SH-SY5Y (cell line): ENCODE data around the gene RNF25.

ENCODE experiments used
- GATA2 ChIP-seq: IDR thresholded peaks from 2 replicates; pipeline ENCODE4 v1.6.1; 2011; ENCODE audit warnings: mild to moderate bottlenecking, low read depth, low read length
- GATA3 ChIP-seq: IDR thresholded peaks from 2 replicates; pipeline ENCODE4 v1.6.1; 2011; ENCODE audit warnings: low read depth, mild to moderate bottlenecking, low read length, moderate library complexity

RNF25 gene

GRCh38 chr2:218698885-218699284, 27.1 kb upstream of the RNF25 start:
- no peak for TF ChIP-seq GATA2
- no peak for TF ChIP-seq GATA3

- TF ChIP-seq GATA3 (no peak), GATA2 (no peak)
Measured at GRCh38 chr2:218694405-218695145, 22.8 kb upstream of the RNF25 start.

GRCh38 chr2:218691234-218691633, 19.4 kb upstream of the RNF25 start:
- TF ChIP-seq GATA3 = no peak
- no peak for TF ChIP-seq GATA2

GRCh38 chr2:218680061-218680460, 8.3 kb upstream of the RNF25 start:
- TF ChIP-seq GATA3 (no peak), GATA2 (no peak)

DNA sequence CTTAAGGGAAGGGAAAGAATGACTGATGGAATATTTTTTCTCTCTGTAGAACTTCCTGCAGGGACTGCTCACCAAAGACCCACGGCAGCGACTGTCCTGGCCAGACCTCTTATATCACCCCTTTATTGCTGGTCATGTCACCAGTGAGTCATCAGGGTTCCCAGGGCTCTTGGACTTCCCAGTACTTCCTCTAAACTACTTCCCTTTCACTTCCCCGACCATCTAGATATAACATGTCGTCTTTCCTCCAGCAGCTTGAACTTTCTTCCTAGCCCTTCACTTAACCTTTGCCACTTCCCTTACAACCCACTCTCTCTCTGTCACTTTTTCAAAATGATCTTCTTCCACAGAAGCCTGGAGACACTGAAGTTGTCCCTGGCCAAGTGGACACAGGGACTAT, 7.3 kb upstream of the RNF25 start:
- no peak for TF ChIP-seq GATA3
- TF ChIP-seq GATA2 = no peak

- TF ChIP-seq GATA3 = no peak
- TF ChIP-seq GATA2 = no peak
Measured at GRCh38 chr2:218671097-218671653, 627 bp downstream of the RNF25 start.

GRCh38 chr2:218664653-218665052, 7.1 kb downstream of the RNF25 start:
- no peak for TF ChIP-seq GATA3
- no peak for TF ChIP-seq GATA2

DNA sequence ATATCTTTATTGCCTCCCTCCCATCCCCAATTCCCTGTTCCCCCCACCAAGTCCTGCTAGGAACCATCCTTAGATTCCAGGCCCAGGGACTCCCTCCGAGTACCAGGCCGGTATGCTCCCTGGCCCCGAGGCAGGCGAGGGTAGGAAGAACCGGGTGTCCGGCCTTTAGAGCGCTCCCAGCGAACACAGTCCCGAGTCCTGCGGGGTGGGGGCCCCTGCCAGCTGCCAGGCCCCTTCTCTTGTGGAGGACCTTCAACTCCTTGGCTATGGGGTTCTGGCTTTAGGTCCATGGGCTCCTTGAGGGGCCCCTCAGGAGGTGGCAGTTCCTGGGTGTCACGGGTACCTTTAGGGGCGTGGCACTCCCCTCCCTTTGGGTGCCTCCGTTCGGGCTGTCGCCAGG, 7.9 kb downstream of the RNF25 start:
- no peak for TF ChIP-seq GATA3
- TF ChIP-seq GATA2 = no peak

- TF ChIP-seq GATA3 (no peak), GATA2 (no peak)
Measured at GRCh38 chr2:218662827-218663226, 9.0 kb downstream of the RNF25 start.

GRCh38 chr2:218662377-218662776, 9.4 kb downstream of the RNF25 start:
- TF ChIP-seq GATA3 = no peak
- no peak for TF ChIP-seq GATA2

GRCh38 chr2:218659988-218660358, 11.8 kb downstream of the RNF25 start:
- TF ChIP-seq GATA3 (no peak), GATA2 (no peak)

DNA sequence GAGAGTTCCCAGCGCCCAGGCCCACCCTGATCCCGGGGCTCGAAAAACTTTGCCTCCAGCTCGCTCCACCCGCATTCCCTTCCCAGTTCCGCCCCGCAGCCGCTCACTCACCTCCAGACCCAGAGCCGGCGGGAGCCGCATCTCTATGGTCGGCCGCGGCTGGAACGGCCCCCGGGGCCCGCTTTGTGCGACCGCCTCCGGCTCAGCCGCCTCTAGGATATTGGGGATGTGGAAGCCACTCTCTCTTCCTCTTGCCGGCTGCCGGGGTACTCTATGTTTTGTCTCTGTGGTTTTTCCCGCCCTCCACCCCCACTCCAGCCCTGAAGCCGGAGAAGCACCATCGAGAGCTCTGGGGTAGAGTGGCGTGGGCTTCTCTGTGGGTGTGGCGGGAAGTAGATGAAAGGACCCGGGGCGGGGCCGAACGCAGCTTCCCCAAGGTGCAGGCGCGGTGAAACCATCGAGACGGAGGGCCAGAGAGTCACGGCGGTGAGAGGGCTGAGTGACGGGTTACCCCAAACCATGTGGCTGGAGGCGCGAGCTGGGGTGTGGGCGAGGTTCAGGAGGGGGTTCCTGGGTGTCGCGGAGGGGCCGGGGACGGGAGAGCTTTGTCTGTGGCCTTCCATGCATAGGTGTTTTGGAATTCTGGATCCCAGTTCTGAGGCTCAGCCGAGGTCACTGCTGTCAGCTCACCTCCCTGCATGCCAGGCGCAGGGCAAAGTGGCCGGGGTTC, 12.4 kb downstream of the RNF25 start, which contains the start of the genes BCS1L and ZNF142:
BCS1L (plus strand) TSS at position 426 of the 730 bp plus-strand sequence. CDS start 1,305 bp downstream, outside the sequence.
ZNF142 (minus strand) TSS at position 366 of the 730 bp plus-strand sequence. CDS start 3,194 bp downstream, outside the sequence.
- TF ChIP-seq GATA2 (no peak), GATA3 (no peak)

- TF ChIP-seq GATA3 (no peak), GATA2 (no peak)
Measured at GRCh38 chr2:218658671-218659257, 13.0 kb downstream of the RNF25 start.

DNA sequence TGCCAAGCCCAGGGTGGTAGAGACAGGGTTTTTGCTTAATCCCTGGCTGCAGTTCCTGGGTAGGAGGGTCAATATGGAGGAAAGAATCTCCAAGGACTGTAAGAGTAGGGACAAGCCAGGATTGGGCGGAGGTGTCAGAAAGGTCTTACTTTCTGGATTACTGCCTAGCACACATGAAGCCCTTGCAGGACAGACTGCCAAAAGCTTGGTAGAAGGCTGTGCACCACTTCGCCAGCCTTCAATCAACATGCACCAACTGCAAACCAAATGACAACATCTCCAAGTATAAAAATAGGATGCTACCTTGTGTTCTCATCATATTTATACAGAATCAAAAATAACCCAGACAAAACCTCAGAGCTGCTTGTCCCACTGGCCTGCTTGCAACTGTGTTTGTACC, 16.1 kb downstream of the RNF25 start:
- TF ChIP-seq GATA2 = no peak
